HepG2 (cell line): ENCODE data around the gene CUL9. TPM values are rescaled to one million over a fixed set of nuclear protein-coding genes. Genes with fewer than 3 reads are reported as not detected.
A peak's percentile ranks its signal among the peaks of the same experiment; 100 is the strongest.

Experiments
- ATAC-seq: fragments of 200-7000 bp; cut with Tn5 transposase; 3 replicates; pipeline ENCODE4 v1.9.1; 2020; ENCODE audit warnings: mild to moderate bottlenecking, moderate library complexity
- BruUV-seq: library from RNA; stranded (reverse); fragments of 400-500 nt; replicated peaks from 2 replicates; lab custom pipeline; 2021; lab: Mats Ljungman, UMichigan
- CTCF ChIA-PET: fragments of 300-600 bp; formaldehyde crosslinking; extraction: SDS; loops from one replicate; lab custom pipeline; 2021; ENCODE audit warnings: low total read pairs, inconsistent platforms, low intra/inter-chr PET ratio; lab: Yijun Ruan, JAX
- POLR2A ChIA-PET: fragments of 350-600 bp; sonication (Branson Sonifier 250); formaldehyde crosslinking; loops from one replicate; lab custom pipeline; 2020; ENCODE audit warnings: antibody characterized with exemption, inconsistent platforms; lab: Yijun Ruan, JAX
- DNase-seq: peaks from one replicate; pipeline ENCODE4 v3.0.0-alpha.2; 2015; ENCODE audit warnings: low spot score
- FAIRE-seq: peaks from 3 replicates; lab custom pipeline; 2011; peaks lifted over from hg19 to GRCh38; lab: Jason Lieb, UNC
- H2AFZ ChIP-seq: one replicate; pipeline ENCODE4 v1.6.1; 2011; ENCODE audit warnings: low read length, inconsistent platforms
- H3K27ac ChIP-seq: fragments of 300-600 bp; 3 replicates; pipeline ENCODE4 v1.8.0; 2011; ENCODE audit warnings: mixed run types, mild to moderate bottlenecking, mixed read lengths, low read length, inconsistent platforms; ENCODE audit not compliant: insufficient read depth; ENCODE audit errors: extremely low read length
- H3K27me3 ChIP-seq, 2 experiments: fragments of 200-600 bp in 1 of 2; 2 replicates in 1 of 2; 3 replicates in 1 of 2; pipeline versions ENCODE4 v1.6.0 to v1.8.0; 2011; ENCODE audit warnings: low read length in 2 of 2, mild to moderate bottlenecking in 2 of 2, moderate library complexity in 2 of 2, inconsistent platforms in 1 of 2; ENCODE audit not compliant: insufficient read depth in 2 of 2, control insufficient read depth in 1 of 2
- H3K36me3 ChIP-seq, 2 experiments: fragments of 200-600 bp in 1 of 2; replicated peaks in 1 of 2; 2 replicates in 1 of 2; 3 replicates in 1 of 2; pipeline versions ENCODE4 v1.5.1 to v1.8.0; 2011; ENCODE audit warnings: low read length in 2 of 2, inconsistent platforms in 1 of 2; ENCODE audit not compliant: insufficient read depth in 2 of 2, control insufficient read depth in 1 of 2
- H3K4me1 ChIP-seq: 2 replicates; pipeline ENCODE4 v1.5.1; 2012; ENCODE audit warnings: low read length, inconsistent platforms; ENCODE audit not compliant: insufficient read depth
- H3K4me2 ChIP-seq: 2 replicates; pipeline ENCODE4 v1.6.0; 2011; ENCODE audit warnings: low read depth, low read length, inconsistent platforms
- H3K4me3 ChIP-seq, 3 experiments: fragments of 200-600 bp in 1 of 3; sonication (generic), shearing (Covaris generic) in 1 of 3; replicated peaks in 1 of 3; 2 replicates each; pipeline ENCODE4 v1.5.1; 2011 to 2016; ENCODE audit warnings: low read length in 3 of 3, inconsistent platforms in 2 of 3, low read depth in 2 of 3, mild to moderate bottlenecking in 2 of 3, control low read depth in 1 of 3, mixed read lengths in 1 of 3; ENCODE audit not compliant: insufficient read depth in 1 of 3
- H3K79me2 ChIP-seq: one replicate; pipeline ENCODE4 v1.6.1; 2011; ENCODE audit warnings: low read length, inconsistent platforms; ENCODE audit not compliant: insufficient read depth
- H3K9ac ChIP-seq: 2 replicates; pipeline ENCODE4 v1.6.0; 2011; ENCODE audit warnings: mild to moderate bottlenecking, low read depth, low read length, inconsistent platforms; ENCODE audit not compliant: insufficient read depth
- H3K9me3 ChIP-seq: 2 replicates; pipeline ENCODE4 v1.5.1; 2012; ENCODE audit warnings: mild to moderate bottlenecking, low read length
- H4K20me1 ChIP-seq: 2 replicates; pipeline ENCODE4 v1.6.0; 2011; ENCODE audit warnings: inconsistent platforms, mild to moderate bottlenecking, low read length, moderate library complexity; ENCODE audit not compliant: insufficient read depth
- ARID2 ChIP-seq: sonication (generic); formaldehyde crosslinking; IDR thresholded peaks from 2 replicates; pipeline ENCODE4 v1.8.1; 2022; ENCODE audit warnings: mild to moderate bottlenecking, missing genetic modification reagents, borderline replicate concordance
- HOXA3 ChIP-seq: sonication (generic); formaldehyde crosslinking; IDR thresholded peaks from 2 replicates; pipeline ENCODE4 v1.5.0; 2020; ENCODE audit warnings: missing genetic modification reagents
- IRF1 ChIP-seq: sonication (generic); formaldehyde crosslinking; IDR thresholded peaks from 2 replicates; pipeline ENCODE4 v1.4.0; 2020; ENCODE audit warnings: low read depth, mild to moderate bottlenecking, missing genetic modification reagents
- KAT2B ChIP-seq: fragments of 150-350 bp; IDR thresholded peaks from 2 replicates; pipeline ENCODE4 v1.6.1; 2014; ENCODE audit warnings: low read depth, low read length, borderline replicate concordance
- MED8 ChIP-seq: sonication (generic); formaldehyde crosslinking; IDR thresholded peaks from 2 replicates; pipeline ENCODE4 v1.8.1; 2023; ENCODE audit warnings: mild to moderate bottlenecking, missing genetic modification reagents; ENCODE audit not compliant: insufficient replicate concordance
- MZF1 ChIP-seq: sonication (generic); formaldehyde crosslinking; IDR thresholded peaks from 2 replicates; pipeline ENCODE4 v1.8.1; 2023; ENCODE audit warnings: mild to moderate bottlenecking, missing genetic modification reagents, borderline replicate concordance
- REXO4 ChIP-seq: sonication (generic); formaldehyde crosslinking; IDR thresholded peaks from 2 replicates; pipeline ENCODE4 v1.8.0; 2022; ENCODE audit warnings: missing genetic modification reagents, mild to moderate bottlenecking, borderline replicate concordance
- SALL2 ChIP-seq: sonication (generic); formaldehyde crosslinking; IDR thresholded peaks from 2 replicates; pipeline ENCODE4 v1.8.1; 2023; ENCODE audit warnings: mild to moderate bottlenecking, missing genetic modification reagents, inconsistent platforms
- ZBTB20 ChIP-seq: sonication (generic); formaldehyde crosslinking; IDR thresholded peaks from 2 replicates; pipeline ENCODE4 v1.8.1; 2023; ENCODE audit warnings: missing genetic modification reagents, low read depth, mild to moderate bottlenecking, borderline replicate concordance
- ZFP36 ChIP-seq: fragments of 150-350 bp; IDR thresholded peaks from 2 replicates; pipeline ENCODE4 v1.6.1; 2018; ENCODE audit warnings: borderline replicate concordance, low read length, low read depth; ENCODE audit not compliant: partially characterized antibody
- ZNF468 ChIP-seq: sonication (generic); formaldehyde crosslinking; IDR thresholded peaks from 2 replicates; pipeline ENCODE4 v1.8.0; 2022; ENCODE audit warnings: mild to moderate bottlenecking, moderate library complexity, missing genetic modification reagents
- ZNF724P ChIP-seq: sonication (generic); formaldehyde crosslinking; IDR thresholded peaks from 2 replicates; pipeline ENCODE4 v1.8.0; 2022; ENCODE audit warnings: missing genetic modification reagents, borderline replicate concordance
- ZNF841 ChIP-seq: sonication (generic); formaldehyde crosslinking; IDR thresholded peaks from 2 replicates; pipeline ENCODE4 v1.8.1; 2023; ENCODE audit warnings: missing genetic modification reagents, borderline replicate concordance
- WGBS: methylation state at CpG from one replicate; pipeline ENCODE4 v1.1.6; 2017; ENCODE audit warnings: low lambda C conversion rate; 5-methylcytosine and 5-hydroxymethylcytosine counted together
- in situ Hi-C: cut with HindIII; loops from 2 replicates; pipeline ENCODE4 v1.10.0; 2017; ENCODE audit warnings: low pct_unique_long_range_greater_than_20kb; ENCODE audit not compliant: extremely low pct_ligation_motif_present
- intact Hi-C: fragments of 100-400 bp; cut with micrococcal nuclease; formaldehyde crosslinking; loops from one replicate; pipeline ENCODE4 v1.10.0; 2022; ENCODE audit not compliant: unreplicated experiment
- polyA plus RNA-seq, 8 experiments: library from polyadenylated mRNA; depleted of rRNA in 3 of 8; stranded (reverse) in 7 of 8; unstranded in 1 of 8; fragments of >200 nt; fragmentation: Illumina TruSeq in 4 of 8; extraction: Trizol in 4 of 8; gene quantifications; 2 replicates each; pipeline versions ENCODE4 v1.2.1 to v1.2.3, GENCODE V29; 2011 to 2016; ENCODE audit warnings: low read depth in 4 of 8, missing spikeins in 1 of 8, mixed read lengths in 1 of 8; ENCODE audit not compliant: insufficient read depth in 1 of 8
- total RNA-seq, 5 experiments: library from RNA; depleted of rRNA; stranded (reverse); fragments of >200 nt; fragmentation: Illumina TruSeq; extraction: Trizol; gene quantifications; 2 replicates each; pipeline ENCODE4 v1.2.3, GENCODE V29; 2016; ENCODE audit warnings: low read depth in 1 of 5
- TF ChIP-seq, protein P1 (sequence below): IDR thresholded peaks from 2 replicates; pipeline ENCODE4 v1.6.1; 2016

The CUL9 gene
- total and polyA plus RNA-seq, 2 of the 13 experiments (the other 11 are each of a cell fraction or from before 2014, with no cell fraction given), result 11.4 to 13.7 TPM

GRCh38 chr6:43241446-43241845, 59.5 kb downstream of the CUL9 start:
- no peak overlapping the region for H3K4me3 ChIP-seq
- ATAC-seq (no peak), DNase-seq (no peak), FAIRE-seq (no peak)
- intact Hi-C loops, result no loop called here
- POLR2A ChIA-PET, result no interaction called here
- H3K4me2 ChIP-seq, result no peak overlapping the region
- no peak overlapping the region for H3K27ac ChIP-seq
- no peaks in the 10 kb centered on the region for H3K9me3 ChIP-seq
- peaks cover 9 to 57% of the 10 kb centered on the region in 2 experiments for H3K27me3 ChIP-seq
- H3K9ac ChIP-seq, result no peak overlapping the region
- in situ Hi-C loops, result no loop called here
- H3K36me3 ChIP-seq, result no peaks in the 10 kb centered on the region
- TF ChIP-seq ZFP36 (peak; percentile 19), IRF1 (CRISPR knock-in tag) (no peak)
- peaks cover 25% of the 10 kb centered on the region for H3K4me1 ChIP-seq
- WGBS, result 38% methylated on average over 2 of the region's 2 CpGs
- H4K20me1 ChIP-seq, result no peaks in the 10 kb centered on the region
- no peak overlapping the region for H2AFZ ChIP-seq
- no TSS peak for BruUV-seq
- no peaks in the 10 kb centered on the region for H3K79me2 ChIP-seq
- CTCF ChIA-PET, result no interaction called here

- peaks cover 9 to 65% of the 10 kb centered on the region in 2 experiments for H3K27me3 ChIP-seq
- WGBS, result 30% methylated on average over 13 of the region's 47 CpGs
- no peaks in the 10 kb centered on the region for H3K36me3 ChIP-seq
- no TSS peak for BruUV-seq
- H3K9ac ChIP-seq, result no peak within 1 kb of the TSS
- no peaks in the 10 kb centered on the region for H4K20me1 ChIP-seq
- ChIA-PET POLR2A (no interaction called here), CTCF (no interaction called here)
- in situ Hi-C loops (no loop called here), intact Hi-C loops (no loop called here)
- H3K27ac ChIP-seq, result no peak within 1 kb of the TSS
- H2AFZ ChIP-seq, result no peak within 1 kb of the TSS
- H3K4me2 ChIP-seq, result peak within 1 kb of the TSS; percentile 32; the same call in 1 of the 2 replicates
- no peak for ATAC-seq
- FAIRE-seq, result no peak
- no peaks in the 10 kb centered on the region for H3K9me3 ChIP-seq
- H3K4me1 ChIP-seq, result peaks cover 26% of the 10 kb centered on the region
- H3K79me2 ChIP-seq, result no peaks in the 10 kb centered on the region
- peak within 1 kb of the TSS in 1 of 3 experiments; percentile 20; a peak in 1 of 6 replicates for H3K4me3 ChIP-seq
- DNase-seq, result no peak
- TF ChIP-seq MZF1 (CRISPR knock-in tag) (no peak), ZBTB20 (no peak), MED8 (CRISPR knock-in tag) (no peak), HOXA3 (CRISPR knock-in tag) (peak; percentile 64), ZNF724P (CRISPR knock-in tag) (no peak), SALL2 (CRISPR knock-in tag) (no peak), ARID2 (CRISPR knock-in tag) (no peak), ZNF841 (no peak), KAT2B (no peak), REXO4 (CRISPR knock-in tag) (no peak), ZNF468 (CRISPR knock-in tag) (no peak)
- TF ChIP-seq, protein P1, sequence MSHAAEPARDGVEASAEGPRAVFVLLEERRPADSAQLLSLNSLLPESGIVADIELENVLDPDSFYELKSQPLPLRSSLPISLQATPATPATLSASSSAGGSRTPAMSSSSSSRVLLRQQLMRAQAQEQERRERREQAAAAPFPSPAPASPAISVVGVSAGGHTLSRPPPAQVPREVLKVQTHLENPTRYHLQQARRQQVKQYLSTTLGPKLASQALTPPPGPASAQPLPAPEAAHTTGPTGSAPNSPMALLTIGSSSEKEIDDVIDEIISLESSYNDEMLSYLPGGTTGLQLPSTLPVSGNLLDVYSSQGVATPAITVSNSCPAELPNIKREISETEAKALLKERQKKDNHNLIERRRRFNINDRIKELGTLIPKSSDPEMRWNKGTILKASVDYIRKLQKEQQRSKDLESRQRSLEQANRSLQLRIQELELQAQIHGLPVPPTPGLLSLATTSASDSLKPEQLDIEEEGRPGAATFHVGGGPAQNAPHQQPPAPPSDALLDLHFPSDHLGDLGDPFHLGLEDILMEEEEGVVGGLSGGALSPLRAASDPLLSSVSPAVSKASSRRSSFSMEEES (CRISPR knock-in tag), result no peak
Observed at GRCh38 chr6:43242908-43243663, 61.1 kb downstream of the CUL9 start, which contains the start of gene TTBK1. TTBK1 (plus strand) TSS chr6:43243481; CDS start chr6:43246661, 3,180 bp downstream.
